SK-N-SH (cell line): ENCODE results near the gene B4GALNT4. TPM values are rescaled to one million over a fixed set of nuclear protein-coding genes. Genes with fewer than 3 reads are reported as not detected.

Experiments
- CTCF ChIA-PET: fragments of 300-600, 350-600 bp; formaldehyde crosslinking; extraction: SDS; loops from one replicate; lab custom pipeline; 2021; lab: Yijun Ruan, JAX
- POLR2A ChIA-PET: fragments of 350-600 bp; sonication (Branson Sonifier 250); formaldehyde crosslinking; extraction: SDS; loops from one replicate; lab custom pipeline; 2020; ENCODE audit warnings: antibody characterized with exemption, inconsistent platforms; lab: Yijun Ruan, JAX
- DNase-seq: peaks from one replicate; pipeline ENCODE4 v3.0.0; 2012
- H2AFZ ChIP-seq: fragments of 200-600 bp; sonication (generic); 2 replicates; pipeline ENCODE4 v1.8.1; 2016; ENCODE audit warnings: antibody characterized with exemption, mild to moderate bottlenecking, low read depth
- H3F3A ChIP-seq: fragments of 200-600 bp; sonication (generic); replicated peaks from 2 replicates; pipeline ENCODE3; 2016; ENCODE audit warnings: antibody characterized with exemption, mild to moderate bottlenecking; ENCODE audit not compliant: insufficient read depth
- H3K27ac ChIP-seq, 2 experiments: fragments of 200-500 bp in 1 of 2; fragments of 200-600 bp in 1 of 2; sonication (Bioruptor generic) in 1 of 2; sonication (generic), shearing (Covaris generic) in 1 of 2; 2 replicates each; pipeline versions ENCODE4 v1.5.1 to v1.6.1; 2014 to 2016; ENCODE audit warnings: low read depth in 2 of 2, inconsistent platforms in 1 of 2, low read length in 1 of 2, mild to moderate bottlenecking in 1 of 2, mixed read lengths in 1 of 2
- H3K27me3 ChIP-seq: fragments of 200-600 bp; sonication (generic), shearing (Covaris generic); 2 replicates; pipeline ENCODE4 v1.6.1; 2016; ENCODE audit warnings: mixed run types; ENCODE audit not compliant: insufficient read depth
- H3K36me3 ChIP-seq, 2 experiments: fragments of 200-500 bp in 1 of 2; fragments of 200-600 bp in 1 of 2; sonication (Bioruptor generic) in 1 of 2; sonication (generic) in 1 of 2; replicated peaks in 1 of 2; 2 replicates each; pipeline versions ENCODE3 to v1.5.1; 2014 to 2016; ENCODE audit warnings: low read length in 1 of 2, mild to moderate bottlenecking in 1 of 2; ENCODE audit not compliant: insufficient read depth in 2 of 2, control insufficient read depth in 1 of 2
- H3K4me1 ChIP-seq, 2 experiments: fragments of 200-500 bp in 1 of 2; fragments of 200-600 bp in 1 of 2; sonication (Bioruptor generic) in 1 of 2; sonication (generic), shearing (Covaris generic) in 1 of 2; 2 replicates each; pipeline versions ENCODE4 v1.5.1 to v1.6.1; 2014 to 2016; ENCODE audit warnings: low read depth in 1 of 2, low read length in 1 of 2, mixed run types in 1 of 2; ENCODE audit not compliant: insufficient read depth in 2 of 2, control insufficient read depth in 1 of 2
- H3K4me2 ChIP-seq: fragments of 200-600 bp; sonication (generic), shearing (Covaris generic); 2 replicates; pipeline ENCODE4 v1.6.1; 2017; ENCODE audit warnings: mixed run types
- H3K4me3 ChIP-seq, 2 experiments: fragments of 200-500 bp in 1 of 2; fragments of 200-600 bp in 1 of 2; sonication (Bioruptor generic) in 1 of 2; sonication (generic), shearing (Covaris generic) in 1 of 2; 2 replicates each; pipeline versions ENCODE4 v1.5.1 to v1.8.1; 2014 to 2016; ENCODE audit warnings: low read depth in 2 of 2, inconsistent platforms in 1 of 2, low read length in 1 of 2, mild to moderate bottlenecking in 1 of 2, mixed read lengths in 1 of 2, moderate library complexity in 1 of 2
- H3K79me2 ChIP-seq: fragments of 200-600 bp; sonication (generic); 2 replicates; pipeline ENCODE4 v1.8.1; 2017; ENCODE audit warnings: mild to moderate bottlenecking; ENCODE audit not compliant: insufficient read depth
- H3K9ac ChIP-seq: fragments of 200-600 bp; sonication (generic); 2 replicates; pipeline ENCODE4 v1.6.1; 2017; ENCODE audit warnings: mixed run types
- H3K9me2 ChIP-seq: fragments of 200-600 bp; sonication (generic); 2 replicates; pipeline ENCODE4 v1.6.1; 2017; ENCODE audit warnings: mixed run types
- H3K9me3 ChIP-seq: fragments of 200-600 bp; sonication (generic); 2 replicates; pipeline ENCODE4 v1.6.1; 2017; ENCODE audit warnings: mixed run types, mild to moderate bottlenecking, moderate library complexity
- H4K20me1 ChIP-seq: fragments of 200-600 bp; sonication (generic); 2 replicates; pipeline ENCODE4 v1.6.1; 2017; ENCODE audit warnings: mild to moderate bottlenecking, mixed run types; ENCODE audit not compliant: insufficient read depth
- CHD2 ChIP-seq: fragments of 150-350 bp; IDR thresholded peaks from 2 replicates; pipeline ENCODE4 v1.6.1; 2018; ENCODE audit warnings: low read length; ENCODE audit not compliant: partially characterized antibody
- ELF1 ChIP-seq: IDR thresholded peaks from 2 replicates; pipeline ENCODE4 v1.4.0; 2012
- EP300 ChIP-seq, 2 experiments: IDR thresholded peaks; 2 replicates each; pipeline versions ENCODE4 v1.4.0 to v1.6.1; 2012; ENCODE audit warnings: borderline replicate concordance in 1 of 2, low read depth in 1 of 2, low read length in 1 of 2
- EZH2phosphoT487 ChIP-seq: fragments of 200-600 bp; sonication (generic); IDR thresholded peaks from 2 replicates; pipeline ENCODE4 v1.6.1; 2017; ENCODE audit warnings: low read depth, mixed run types, mild to moderate bottlenecking, antibody characterized with exemption, moderate library complexity, borderline replicate concordance
- FOSL2 ChIP-seq: IDR thresholded peaks from 2 replicates; pipeline ENCODE4 v1.4.0; 2012; ENCODE audit warnings: low read depth, mild to moderate bottlenecking, moderate library complexity, borderline replicate concordance
- GABPA ChIP-seq: IDR thresholded peaks from 2 replicates; pipeline ENCODE4 v1.4.0; 2012; ENCODE audit warnings: low read depth, mild to moderate bottlenecking
- GATA2 ChIP-seq: sonication (generic); formaldehyde crosslinking; IDR thresholded peaks from 2 replicates; pipeline ENCODE4 v1.5.0; 2020; ENCODE audit warnings: mild to moderate bottlenecking, missing genetic modification reagents
- IRF3 ChIP-seq: fragments of 150-350 bp; IDR thresholded peaks from 2 replicates; pipeline ENCODE4 v1.6.1; 2016; ENCODE audit warnings: mild to moderate bottlenecking, low read depth, low read length
- MAX ChIP-seq: IDR thresholded peaks from 2 replicates; pipeline ENCODE4 v1.4.0; 2012; ENCODE audit warnings: low read depth
- MEF2A ChIP-seq: IDR thresholded peaks from 2 replicates; pipeline ENCODE4 v1.4.0; 2012; ENCODE audit warnings: low read depth, borderline replicate concordance
- NFIC ChIP-seq: IDR thresholded peaks from 2 replicates; pipeline ENCODE4 v1.4.0; 2012; ENCODE audit warnings: borderline replicate concordance
- NRF1 ChIP-seq: IDR thresholded peaks from 2 replicates; pipeline ENCODE4 v1.6.1; 2012; ENCODE audit warnings: low read depth, mild to moderate bottlenecking, low read length
- RAD21 ChIP-seq: IDR thresholded peaks from 2 replicates; pipeline ENCODE4 v1.6.1; 2012; ENCODE audit warnings: mild to moderate bottlenecking, low read length
- RCOR1 ChIP-seq: fragments of 150-350 bp; IDR thresholded peaks from 2 replicates; pipeline ENCODE4 v1.6.1; 2017; ENCODE audit warnings: antibody characterized with exemption, low read length
- REST ChIP-seq: IDR thresholded peaks from 2 replicates; pipeline ENCODE4 v1.6.1; 2012; ENCODE audit warnings: mild to moderate bottlenecking, low read depth, low read length, moderate library complexity
- SMC3 ChIP-seq: IDR thresholded peaks from 2 replicates; pipeline ENCODE4 v1.6.1; 2012; ENCODE audit warnings: low read depth, low read length, improper control_type of control experiment
- TEAD4 ChIP-seq: IDR thresholded peaks from 2 replicates; pipeline ENCODE4 v1.4.0; 2012; ENCODE audit warnings: mild to moderate bottlenecking, borderline replicate concordance; ENCODE audit not compliant: insufficient read depth
- WGBS: methylation state at CpG from one replicate; pipeline ENCODE4 v1.1.6; 2017; ENCODE audit warnings: low lambda C conversion rate; 5-methylcytosine and 5-hydroxymethylcytosine counted together
- polyA plus RNA-seq, 3 experiments: library from polyadenylated mRNA; depleted of rRNA; stranded (reverse); fragments of >200 nt; gene quantifications; 2 replicates each; pipeline ENCODE4 v1.2.3, GENCODE V29; 2012
- TF ChIP-seq, protein P1 (sequence below): IDR thresholded peaks from 2 replicates; pipeline ENCODE4 v1.4.0; 2012; ENCODE audit warnings: low read depth, borderline replicate concordance
- TF ChIP-seq, protein P2 (sequence below): fragments of 150-350 bp; IDR thresholded peaks from 2 replicates; pipeline ENCODE4 v1.6.1; 2017; ENCODE audit warnings: antibody characterized with exemption, low read length, low read depth, borderline replicate concordance

The B4GALNT4 gene
- polyA plus RNA-seq, 1 of the 3 experiments (the other 2 are of a cell fraction), result 66.7 TPM

DNA sequence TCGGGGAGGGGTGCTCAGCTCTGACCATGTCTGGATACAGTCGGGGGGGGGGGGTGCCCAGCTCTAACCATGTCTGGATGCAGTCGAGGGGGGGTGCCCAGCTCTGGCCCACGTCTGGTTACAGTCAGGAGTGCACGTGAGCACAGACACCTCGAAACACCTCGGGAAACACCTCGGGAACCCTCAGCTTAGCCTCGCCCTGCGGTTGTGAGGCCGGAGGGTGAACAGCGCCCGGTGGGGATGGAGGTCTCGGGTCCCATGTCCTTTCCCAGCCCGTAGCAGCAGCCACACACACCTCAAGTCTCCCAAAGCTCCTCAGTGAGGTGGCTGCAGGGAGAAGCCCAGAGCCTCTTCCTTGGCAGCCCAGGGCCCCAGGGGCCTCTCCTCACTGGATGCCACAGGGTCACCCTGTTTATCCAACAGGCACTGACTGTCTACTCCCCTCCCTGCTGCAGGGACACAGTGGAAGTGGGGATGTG is 43.4 kb downstream of the B4GALNT4 start:
- H3K9me3 ChIP-seq, result no peaks in the 10 kb centered on the region
- no peak for DNase-seq
- H3K9me2 ChIP-seq, result no peaks in the 10 kb centered on the region
- H3K79me2 ChIP-seq, result no peaks in the 10 kb centered on the region
- H4K20me1 ChIP-seq, result no peaks in the 10 kb centered on the region
- H3K27ac ChIP-seq, result no peak overlapping the region
- CTCF ChIA-PET, result interaction anchor here (0.6 to 3.9 kb wide), 2 partner anchors 36 to 128 kb away, joined by 3 to 14 read pairs; no protein-coding TSS in a partner anchor
- no peak overlapping the region for H2AFZ ChIP-seq
- 28% methylated on average over 10 of the region's 15 CpGs for WGBS
- TF ChIP-seq SMC3 (no peak), EZH2phosphoT487 (no peak), MAX (no peak), IRF3 (no peak), NFIC (no peak), TEAD4 (no peak), GABPA (no peak), CHD2 (no peak), FOSL2 (no peak), GATA2 (no peak), NRF1 (no peak), EP300 (IDR thresholded peaks at IDR 0.05; ENCODE audit: borderline replicate concordance in 1 of 2, low read depth in 1 of 2, low read length in 1 of 2) (no peak), MEF2A (no peak), ELF1 (no peak), RCOR1 (no peak), REST (no peak), RAD21 (no peak)
- TF ChIP-seq, protein P1, sequence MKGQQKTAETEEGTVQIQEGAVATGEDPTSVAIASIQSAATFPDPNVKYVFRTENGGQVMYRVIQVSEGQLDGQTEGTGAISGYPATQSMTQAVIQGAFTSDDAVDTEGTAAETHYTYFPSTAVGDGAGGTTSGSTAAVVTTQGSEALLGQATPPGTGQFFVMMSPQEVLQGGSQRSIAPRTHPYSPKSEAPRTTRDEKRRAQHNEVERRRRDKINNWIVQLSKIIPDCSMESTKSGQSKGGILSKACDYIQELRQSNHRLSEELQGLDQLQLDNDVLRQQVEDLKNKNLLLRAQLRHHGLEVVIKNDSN, result no peak
- TF ChIP-seq, protein P2, sequence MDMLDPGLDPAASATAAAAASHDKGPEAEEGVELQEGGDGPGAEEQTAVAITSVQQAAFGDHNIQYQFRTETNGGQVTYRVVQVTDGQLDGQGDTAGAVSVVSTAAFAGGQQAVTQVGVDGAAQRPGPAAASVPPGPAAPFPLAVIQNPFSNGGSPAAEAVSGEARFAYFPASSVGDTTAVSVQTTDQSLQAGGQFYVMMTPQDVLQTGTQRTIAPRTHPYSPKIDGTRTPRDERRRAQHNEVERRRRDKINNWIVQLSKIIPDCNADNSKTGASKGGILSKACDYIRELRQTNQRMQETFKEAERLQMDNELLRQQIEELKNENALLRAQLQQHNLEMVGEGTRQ, result no peak
- peaks cover 23% of the 10 kb centered on the region for H3K27me3 ChIP-seq
- no peak overlapping the region for H3K4me3 ChIP-seq
- no peaks in the 10 kb centered on the region for H3K36me3 ChIP-seq
- H3F3A ChIP-seq, result no peaks in the 10 kb centered on the region
- no peak overlapping the region for H3K9ac ChIP-seq
- H3K4me1 ChIP-seq, result peaks cover 0 to 10% of the 10 kb centered on the region in 2 experiments; a peak in 1 of 4 replicates
- H3K4me2 ChIP-seq, result no peak overlapping the region
- POLR2A ChIA-PET, result interaction anchor here (1.5 kb wide), 1 partner anchor 27 kb away, joined by 4 read pairs; no protein-coding TSS in a partner anchor
